D721Med (cell line): Measurements from ENCODE around the gene FNTB.

Source experiments
- DNase-seq: peaks from one replicate; pipeline ENCODE4 v3.0.0; 2011; ENCODE audit warnings: low spot score; ENCODE audit not compliant: insufficient read length
- FAIRE-seq: peaks from 2 replicates; lab custom pipeline; 2011; peaks lifted over from hg19 to GRCh38; lab: Jason Lieb, UNC
- CTCF ChIP-seq: IDR thresholded peaks from 2 replicates; pipeline ENCODE4 v1.5.1; 2012; ENCODE audit warnings: mild to moderate bottlenecking, control low read depth; ENCODE audit not compliant: insufficient read depth; ENCODE audit errors: missing control alignments

Gene FNTB

GRCh38 chr14:65002586-65003210, 16.0 kb downstream of the FNTB start:
- no peak for TF ChIP-seq CTCF
- DNase-seq (no peak), FAIRE-seq (no peak)

- FAIRE-seq (no peak), DNase-seq (no peak)
- no peak for TF ChIP-seq CTCF
Measured at GRCh38 chr14:65003394-65003793, 16.7 kb downstream of the FNTB start.

- no peak for DNase-seq
- FAIRE-seq: no peak
- TF ChIP-seq CTCF: no peak
Measured at GRCh38 chr14:65006261-65006721, 19.6 kb downstream of the FNTB start.

- FAIRE-seq: no peak
Measured at GRCh38 chr14:65007202-65007601, 20.5 kb downstream of the FNTB start.

GRCh38 chr14:65010211-65010931, 23.7 kb downstream of the FNTB start:
- FAIRE-seq: no peak
- TF ChIP-seq CTCF: no peak
- no peak for DNase-seq

More at GRCh38 chr14:65007202-65007601, 20.5 kb downstream of the FNTB start:
- no peak for DNase-seq
- no peak for TF ChIP-seq CTCF

- DNase-seq: no peak
- TF ChIP-seq CTCF: no peak
- no peak for FAIRE-seq
Measured at GRCh38 chr14:65011538-65011937, 24.8 kb downstream of the FNTB start.

GRCh38 chr14:65012353-65012752, 25.7 kb downstream of the FNTB start:
- TF ChIP-seq CTCF: no peak
- no peak for FAIRE-seq

More at GRCh38 chr14:65012353-65012752, 25.7 kb downstream of the FNTB start:
- no peak for DNase-seq
